ENCODE results near the gene CLDN22. TPM values are rescaled to one million over a fixed set of nuclear protein-coding genes. Genes with fewer than 3 reads are reported as not detected.
A peak's percentile ranks its signal among the peaks of the same experiment; 100 is the strongest.

CLDN22 gene
- total and polyA plus RNA-seq, 10 of the 15 experiments (the other 5 are each of a cell fraction or from before 2014, with no cell fraction given), result not detected

GRCh38 chr4:183333202-183333601, 13.1 kb upstream of the CLDN22 start:
- TF ChIP-seq SIN3A (IDR thresholded peaks at IDR 0.05; ENCODE audit: low read depth, low read length) (no peak), IKZF2 (IDR thresholded peaks at IDR 0.05) (no peak), CBX3 (IDR thresholded peaks at IDR 0.05; ENCODE audit: borderline replicate concordance, low read depth) (no peak), SRF (IDR thresholded peaks at IDR 0.05; ENCODE audit: low read depth in 2 of 2, low read length in 2 of 2) (no peak), CREB1 (IDR thresholded peaks at IDR 0.05; ENCODE audit: low read depth) (no peak)
- no peaks in the 10 kb centered on the region for H3K9me3 ChIP-seq (replicated peaks; ENCODE audit: control insufficient read depth, insufficient read depth, low read length)
- RAD21 ChIA-PET (ENCODE audit: unreplicated experiment), result no interaction called here

GRCh38 chr4:183332447-183332846, 12.4 kb upstream of the CLDN22 start:
- no peaks in the 10 kb centered on the region for H4K20me1 ChIP-seq (ENCODE audit: control insufficient read depth, insufficient read depth)
- ChIA-PET CTCF (no interaction called here), SMC1A (ENCODE audit: uncharacterized antibody, unreplicated experiment) (no interaction called here), RAD21 (ENCODE audit: unreplicated experiment) (no interaction called here), POLR2A (no interaction called here)
- DNase-seq (ENCODE audit: low read depth, low spot score) (no peak), ATAC-seq (peak; percentile 48; the same call in 2 of the 3 replicates), FAIRE-seq (no peak)
- H3K9ac ChIP-seq (ENCODE audit: control insufficient read depth, insufficient read depth, low read length), result no peak overlapping the region
- H3K36me3 ChIP-seq (ENCODE audit: control insufficient read depth in 2 of 2, insufficient read depth in 2 of 2, low read length in 1 of 2), result no peaks in the 10 kb centered on the region
- H3K4me1 ChIP-seq (ENCODE audit: control insufficient read depth, insufficient read depth, low read length), result no peaks in the 10 kb centered on the region
- TF ChIP-seq RB1 (IDR thresholded peaks at IDR 0.05; ENCODE audit: borderline replicate concordance) (no peak), LARP7 (IDR thresholded peaks at IDR 0.05) (no peak), FOS (IDR thresholded peaks at IDR 0.05; ENCODE audit: borderline replicate concordance, extremely low read depth, insufficient read length) (no peak), PAX5 (IDR thresholded peaks at IDR 0.05; ENCODE audit: borderline replicate concordance, low read depth, low read length) (peak; percentile 56; the same call in 1 of the 2 replicates), RAD51 (IDR thresholded peaks at IDR 0.05) (no peak), CEBPZ (IDR thresholded peaks at IDR 0.05; ENCODE audit: low read depth, low read length) (no peak)
- TF ChIP-seq, protein P1, sequence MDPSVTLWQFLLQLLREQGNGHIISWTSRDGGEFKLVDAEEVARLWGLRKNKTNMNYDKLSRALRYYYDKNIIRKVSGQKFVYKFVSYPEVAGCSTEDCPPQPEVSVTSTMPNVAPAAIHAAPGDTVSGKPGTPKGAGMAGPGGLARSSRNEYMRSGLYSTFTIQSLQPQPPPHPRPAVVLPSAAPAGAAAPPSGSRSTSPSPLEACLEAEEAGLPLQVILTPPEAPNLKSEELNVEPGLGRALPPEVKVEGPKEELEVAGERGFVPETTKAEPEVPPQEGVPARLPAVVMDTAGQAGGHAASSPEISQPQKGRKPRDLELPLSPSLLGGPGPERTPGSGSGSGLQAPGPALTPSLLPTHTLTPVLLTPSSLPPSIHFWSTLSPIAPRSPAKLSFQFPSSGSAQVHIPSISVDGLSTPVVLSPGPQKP (IDR thresholded peaks at IDR 0.05; ENCODE audit: low read depth, low read length), result no peak
- BruUV-seq (replicated peaks), result no TSS peak
- intact Hi-C loops (cut with micrococcal nuclease; ENCODE audit: unreplicated experiment), result no loop called here
- H3K79me2 ChIP-seq (ENCODE audit: control insufficient read depth, insufficient read depth, low read length), result no peaks in the 10 kb centered on the region
- no peaks in the 10 kb centered on the region for H3K9me3 ChIP-seq (replicated peaks; ENCODE audit: control insufficient read depth, insufficient read depth, low read length)
- no peaks in the 10 kb centered on the region for H3K27me3 ChIP-seq (replicated peaks in 1 of 2; ENCODE audit: control insufficient read depth in 2 of 2, insufficient read depth in 2 of 2, low read length in 1 of 2)
- in situ Hi-C loops (cut with MboI), result no loop called here
- H2AFZ ChIP-seq (ENCODE audit: control insufficient read depth, low read depth, low read length), result no peak overlapping the region
- no peak overlapping the region for H3K4me2 ChIP-seq (ENCODE audit: control insufficient read depth, insufficient read depth)
- H3K4me3 ChIP-seq, result no peak overlapping the region
- WGBS (ENCODE audit: insufficient coverage, insufficient replicate concordance, low lambda C conversion rate, missing lambda C conversion rate), result 11% methylated on average over 11 of the region's 11 CpGs
- no peak overlapping the region for H3K27ac ChIP-seq (ENCODE audit: control insufficient read depth, insufficient read depth)

More at GRCh38 chr4:183333202-183333601, 13.1 kb upstream of the CLDN22 start:
- ChIA-PET SMC1A (ENCODE audit: uncharacterized antibody, unreplicated experiment) (no interaction called here), POLR2A (no interaction called here), CTCF (no interaction called here)
- H3K27me3 ChIP-seq (replicated peaks in 1 of 2; ENCODE audit: control insufficient read depth in 2 of 2, insufficient read depth in 2 of 2, low read length in 1 of 2), result no peaks in the 10 kb centered on the region
- 63% methylated on average over 9 of the region's 9 CpGs for WGBS (ENCODE audit: insufficient coverage, insufficient replicate concordance, low lambda C conversion rate, missing lambda C conversion rate)
- H4K20me1 ChIP-seq (ENCODE audit: control insufficient read depth, insufficient read depth), result no peaks in the 10 kb centered on the region
- no peak overlapping the region for H3K27ac ChIP-seq (ENCODE audit: control insufficient read depth, insufficient read depth)
- H3K4me1 ChIP-seq (ENCODE audit: control insufficient read depth, insufficient read depth, low read length), result no peaks in the 10 kb centered on the region
- intact Hi-C loops (cut with micrococcal nuclease; ENCODE audit: unreplicated experiment) (no loop called here), in situ Hi-C loops (cut with MboI) (no loop called here)
- no TSS peak for BruUV-seq (replicated peaks)
- FAIRE-seq (no peak), DNase-seq (ENCODE audit: low read depth, low spot score) (no peak), ATAC-seq (no peak)
- H3K36me3 ChIP-seq (ENCODE audit: control insufficient read depth in 2 of 2, insufficient read depth in 2 of 2, low read length in 1 of 2), result no peaks in the 10 kb centered on the region
- H3K79me2 ChIP-seq (ENCODE audit: control insufficient read depth, insufficient read depth, low read length), result no peaks in the 10 kb centered on the region
- no peak overlapping the region for H2AFZ ChIP-seq (ENCODE audit: control insufficient read depth, low read depth, low read length)
- no peak overlapping the region for H3K4me2 ChIP-seq (ENCODE audit: control insufficient read depth, insufficient read depth)
- no peak overlapping the region for H3K4me3 ChIP-seq
- H3K9ac ChIP-seq (ENCODE audit: control insufficient read depth, insufficient read depth, low read length), result no peak overlapping the region

Data from GM12878 (cell line).